Colonic mucosa (tissue), 4 donors: ENCODE results near the gene ADGRG1. TPM values are rescaled to one million over a fixed set of nuclear protein-coding genes. Genes with fewer than 3 reads are reported as not detected.

ENCODE experiments used
- DNase-seq: peaks from one replicate; pipeline ENCODE4 v3.0.0-alpha.2; 2020
- H3K27ac ChIP-seq: fragments of 200-600 bp; one replicate; pipeline ENCODE4 v1.8.0; 2021
- H3K27me3 ChIP-seq: fragments of 200-600 bp; one replicate; pipeline ENCODE4 v1.8.0; 2021
- H3K36me3 ChIP-seq: fragments of 200-600 bp; one replicate; pipeline ENCODE4 v1.8.0; 2021
- H3K4me1 ChIP-seq: fragments of 200-600 bp; one replicate; pipeline ENCODE4 v1.8.0; 2021; ENCODE audit warnings: mild to moderate bottlenecking
- H3K4me3 ChIP-seq: fragments of 200-600 bp; one replicate; pipeline ENCODE4 v1.8.0; 2021
- H3K9ac ChIP-seq, 2 donors: one replicate each; pipeline ENCODE4 v1.7.0; 2013; ENCODE audit warnings: control low read depth in 2 of 2, low read depth in 2 of 2, low read length in 2 of 2
- H3K9me3 ChIP-seq: fragments of 200-600 bp; one replicate; pipeline ENCODE4 v1.8.0; 2021
- intact Hi-C: fragments of 100-400 bp; cut with DNase I; formaldehyde crosslinking; loops from one replicate; pipeline ENCODE4 v1.14.1; 2022
- total RNA-seq, 2 donors: library from RNA; stranded (reverse); fragmentation: NEBNext Ultra II Directional in 1 of 2; extraction: Animal tissue kit (Norgen Biotek cat#: 25700) in 1 of 2; gene quantifications; one replicate each; pipeline ENCODE4 v1.2.1, GENCODE V29; 2021
- TF ChIP-seq, protein P1 (sequence below): fragments of 200-600 bp; IDR thresholded peaks from one replicate; pipeline ENCODE4 v1.8.0; 2022; ENCODE audit warnings: antibody characterized with exemption, mild to moderate bottlenecking
- donor health status: healthy.
- donor health status: DM: no; HTN: no; CAD: no.
- donor health status: DM: no; HTN: no; CAD: no.

ADGRG1 gene
- total RNA-seq, 2 donors from 2014 or later = 68.9 to 126 TPM

DNA sequence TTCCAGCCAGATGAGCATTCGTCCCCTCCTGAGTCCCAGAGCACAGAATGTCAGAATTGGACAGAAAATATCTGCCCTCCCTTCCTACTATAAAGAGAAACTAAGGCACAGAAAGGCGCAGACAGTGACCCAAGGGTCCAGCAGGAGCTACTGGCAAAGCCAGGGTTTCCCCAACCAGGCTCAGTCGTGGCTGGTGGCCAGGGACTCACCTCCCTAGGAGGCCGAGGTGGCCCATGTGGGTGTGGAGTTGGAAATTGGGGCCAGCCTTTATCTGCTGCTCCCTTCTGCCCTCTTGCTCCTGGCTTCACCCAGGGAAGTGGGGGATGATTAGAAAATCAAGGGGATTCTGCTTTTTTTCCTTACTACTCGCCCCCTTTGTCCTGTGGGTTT, 67.2 kb downstream of the ADGRG1 start:
- no peak for DNase-seq
- Histone ChIP-seq H3K27me3 (no peaks in the 10 kb centered on the region), H3K4me1 (no peaks in the 10 kb centered on the region), H3K9ac (no peak overlapping the region), H3K4me3 (no peak overlapping the region), H3K36me3 (no peaks in the 10 kb centered on the region), H3K9me3 (no peaks in the 10 kb centered on the region), H3K27ac (no peak overlapping the region)
- TF ChIP-seq, protein P1, sequence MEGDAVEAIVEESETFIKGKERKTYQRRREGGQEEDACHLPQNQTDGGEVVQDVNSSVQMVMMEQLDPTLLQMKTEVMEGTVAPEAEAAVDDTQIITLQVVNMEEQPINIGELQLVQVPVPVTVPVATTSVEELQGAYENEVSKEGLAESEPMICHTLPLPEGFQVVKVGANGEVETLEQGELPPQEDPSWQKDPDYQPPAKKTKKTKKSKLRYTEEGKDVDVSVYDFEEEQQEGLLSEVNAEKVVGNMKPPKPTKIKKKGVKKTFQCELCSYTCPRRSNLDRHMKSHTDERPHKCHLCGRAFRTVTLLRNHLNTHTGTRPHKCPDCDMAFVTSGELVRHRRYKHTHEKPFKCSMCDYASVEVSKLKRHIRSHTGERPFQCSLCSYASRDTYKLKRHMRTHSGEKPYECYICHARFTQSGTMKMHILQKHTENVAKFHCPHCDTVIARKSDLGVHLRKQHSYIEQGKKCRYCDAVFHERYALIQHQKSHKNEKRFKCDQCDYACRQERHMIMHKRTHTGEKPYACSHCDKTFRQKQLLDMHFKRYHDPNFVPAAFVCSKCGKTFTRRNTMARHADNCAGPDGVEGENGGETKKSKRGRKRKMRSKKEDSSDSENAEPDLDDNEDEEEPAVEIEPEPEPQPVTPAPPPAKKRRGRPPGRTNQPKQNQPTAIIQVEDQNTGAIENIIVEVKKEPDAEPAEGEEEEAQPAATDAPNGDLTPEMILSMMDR = no peak
- intact Hi-C loops = no loop called here

DNA sequence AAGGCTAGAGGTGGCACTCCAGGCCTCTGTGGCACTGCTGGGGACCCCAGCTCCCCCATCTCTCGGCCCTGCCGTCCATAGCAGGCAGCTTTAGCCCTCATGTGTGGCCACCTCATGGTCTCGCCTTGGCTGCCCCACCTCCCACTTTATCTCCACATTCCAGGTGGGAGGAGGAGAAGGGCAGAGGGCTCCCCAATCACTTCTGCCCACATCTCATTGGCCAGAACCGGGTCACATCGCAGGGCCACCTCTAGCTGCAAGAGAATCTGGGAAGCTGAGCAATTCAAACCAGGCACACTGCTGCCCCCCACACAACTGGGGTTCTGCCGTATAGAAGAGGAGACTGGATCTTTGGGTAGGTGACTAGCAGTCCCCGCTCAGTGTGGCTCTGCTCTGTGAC, 67.8 kb downstream of the ADGRG1 start:
- DNase-seq = no peak
- H3K27me3 ChIP-seq = no peaks in the 10 kb centered on the region
- TF ChIP-seq, protein P1 = no peak
- H3K9me3 ChIP-seq = no peaks in the 10 kb centered on the region
- no peaks in the 10 kb centered on the region for H3K36me3 ChIP-seq
- no peak overlapping the region for H3K9ac ChIP-seq
- H3K27ac ChIP-seq = no peak overlapping the region
- intact Hi-C loops = no loop called here
- no peaks in the 10 kb centered on the region for H3K4me1 ChIP-seq
- no peak overlapping the region for H3K4me3 ChIP-seq

DNA sequence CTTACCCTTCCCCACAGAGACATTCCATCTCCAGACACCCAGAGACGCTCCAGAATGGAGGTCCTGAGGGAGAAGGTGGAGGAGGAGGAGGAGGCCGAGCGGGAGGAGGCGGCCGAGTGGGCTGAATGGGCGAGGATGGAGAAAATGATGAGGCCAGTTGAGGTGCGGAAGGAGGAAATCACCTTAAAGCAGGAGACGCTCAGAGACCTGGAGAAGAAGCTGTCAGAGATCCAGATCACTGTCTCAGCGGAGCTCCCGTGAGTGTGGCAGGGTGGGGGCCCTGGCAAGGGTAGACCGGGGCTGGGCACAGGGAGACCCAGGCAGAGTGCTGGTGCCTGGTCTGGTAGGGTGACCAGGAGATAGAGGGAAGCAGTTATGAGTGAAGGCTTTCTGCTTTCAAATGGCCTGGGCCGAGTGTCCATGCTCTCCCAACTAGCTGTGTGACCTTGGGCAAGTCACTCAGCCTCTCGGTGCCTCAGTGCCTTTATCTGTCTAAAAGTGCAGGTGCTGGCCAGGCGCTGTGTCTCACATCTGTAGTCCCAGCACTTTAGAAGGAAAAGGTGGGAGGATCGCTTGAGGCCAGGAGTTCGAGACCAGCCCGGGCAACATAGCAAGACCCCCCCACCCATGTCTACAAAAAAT, 69.6 kb downstream of the ADGRG1 start:
- Histone ChIP-seq H3K27ac (no peak overlapping the region), H3K4me3 (no peak overlapping the region), H3K9me3 (no peaks in the 10 kb centered on the region), H3K4me1 (no peaks in the 10 kb centered on the region), H3K9ac (no peak overlapping the region), H3K36me3 (no peaks in the 10 kb centered on the region), H3K27me3 (no peaks in the 10 kb centered on the region)
- TF ChIP-seq, protein P1 = no peak
- DNase-seq = no peak
- intact Hi-C loops = no loop called here

DNA sequence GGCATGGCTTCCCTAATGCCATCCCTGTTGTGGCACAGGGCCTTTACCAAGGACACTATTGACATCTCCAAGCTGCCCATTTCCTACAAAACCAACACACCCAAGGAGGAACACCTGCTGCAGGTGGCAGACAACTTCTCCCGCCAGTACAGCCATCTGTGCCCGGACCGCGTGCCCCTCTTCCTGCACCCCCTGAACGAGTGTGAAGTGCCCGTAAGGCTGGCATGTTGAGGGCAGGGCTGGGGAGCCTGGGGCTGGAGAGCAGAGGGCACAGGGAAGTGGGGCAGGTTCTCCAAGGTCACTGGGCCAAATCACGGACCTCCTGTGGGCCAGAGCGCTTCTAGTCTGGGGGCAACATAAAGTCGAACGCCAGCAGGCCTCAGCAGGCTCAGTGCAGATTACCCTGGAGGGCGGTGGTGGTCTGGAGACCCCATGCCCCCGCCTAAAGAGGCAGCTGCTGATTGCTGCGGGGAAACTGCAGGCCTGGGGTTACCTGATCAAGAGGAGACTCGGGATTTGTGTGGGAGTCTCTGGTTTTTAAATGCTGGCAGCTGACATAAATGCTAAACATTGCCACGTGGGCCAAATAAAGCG, 70.5 kb downstream of the ADGRG1 start:
- H3K9ac ChIP-seq = no peak overlapping the region
- no peaks in the 10 kb centered on the region for H3K9me3 ChIP-seq
- no peaks in the 10 kb centered on the region for H3K36me3 ChIP-seq
- TF ChIP-seq, protein P1 = no peak
- H3K4me1 ChIP-seq = no peaks in the 10 kb centered on the region
- no peaks in the 10 kb centered on the region for H3K27me3 ChIP-seq
- no peak overlapping the region for H3K27ac ChIP-seq
- DNase-seq = no peak
- no peak overlapping the region for H3K4me3 ChIP-seq
- intact Hi-C loops = no loop called here

DNA sequence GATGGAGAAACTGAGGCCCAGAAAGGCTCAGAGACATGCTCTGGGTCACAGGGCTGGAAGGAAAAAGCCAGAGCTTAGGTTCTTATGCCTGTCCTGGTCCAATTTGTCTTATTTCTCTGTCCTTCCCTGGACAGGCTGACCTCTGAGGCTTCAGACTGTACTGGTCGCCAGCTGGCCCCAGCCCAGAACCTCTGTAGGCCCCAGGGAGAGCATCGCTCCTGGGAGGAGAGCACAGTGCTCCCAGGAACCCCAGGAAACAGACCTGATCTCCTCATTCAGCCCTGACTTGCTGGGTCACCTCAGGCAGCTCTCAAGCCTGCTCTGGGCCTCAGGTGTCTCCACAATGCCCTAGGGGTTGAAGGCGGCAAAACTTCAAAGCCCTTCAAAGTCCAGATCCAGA, 71.1 kb downstream of the ADGRG1 start:
- intact Hi-C loops = no loop called here
- Histone ChIP-seq H3K36me3 (no peaks in the 10 kb centered on the region), H3K27ac (no peak overlapping the region), H3K4me3 (no peak overlapping the region), H3K4me1 (no peaks in the 10 kb centered on the region), H3K27me3 (no peaks in the 10 kb centered on the region), H3K9ac (no peak overlapping the region), H3K9me3 (no peaks in the 10 kb centered on the region)
- TF ChIP-seq, protein P1 = no peak
- no peak for DNase-seq
